ENCODE data around the gene ZYG11B.
"Not testable (repeated sequence)": the region's sequence is repeated elsewhere in the genome, so short reads cannot be mapped to it uniquely, and the experiment has no call there.

The ZYG11B gene

GRCh38 chr1:52726265-52727113, at the start of gene ZYG11B:
Gene ZYG11B, plus strand, starts transcription at chr1:52726453. Its CDS starts 201 bp downstream, at chr1:52726654.
- DNase-seq, result peak; percentile 91

DNA sequence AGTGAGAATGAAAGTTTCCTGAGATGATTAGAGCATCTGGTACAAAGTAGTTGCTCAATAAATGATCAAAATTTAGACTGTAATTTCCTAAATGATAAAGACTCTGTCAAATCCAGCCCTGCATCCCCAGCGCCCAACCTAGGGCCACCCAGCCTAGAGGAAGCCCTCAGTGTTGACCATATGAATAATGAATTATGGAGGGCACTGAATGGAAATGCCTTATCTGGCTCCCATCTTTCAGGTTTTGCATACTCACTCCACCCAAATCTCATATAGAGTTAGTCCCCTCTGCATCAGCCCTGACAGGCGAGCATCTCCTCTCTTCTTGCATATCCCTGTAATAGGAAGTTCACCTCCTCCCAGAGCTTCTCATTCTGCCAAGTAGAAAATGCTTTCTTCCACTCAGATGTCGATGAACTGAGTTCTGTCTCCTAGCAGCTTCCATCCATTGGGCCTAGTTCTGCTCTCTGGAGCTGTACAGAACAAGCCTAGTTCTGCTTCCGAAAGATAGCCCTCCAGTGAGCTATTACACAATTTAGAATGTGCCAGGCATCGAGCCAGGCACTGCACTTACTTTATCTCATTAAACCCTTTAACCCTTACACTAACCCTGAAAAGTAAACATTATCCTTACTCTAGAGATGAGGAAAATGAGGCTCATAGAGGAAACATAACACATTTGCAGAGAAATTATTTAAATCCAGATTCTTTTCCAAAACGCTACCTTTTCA, 49.0 kb upstream of the ZYG11B start:
- DNase-seq, result no peak

GRCh38 chr1:52679048-52679447, 47.2 kb upstream of the ZYG11B start:
- no peak for DNase-seq

GRCh38 chr1:52679498-52679897, 46.8 kb upstream of the ZYG11B start:
- DNase-seq, result no peak

DNA sequence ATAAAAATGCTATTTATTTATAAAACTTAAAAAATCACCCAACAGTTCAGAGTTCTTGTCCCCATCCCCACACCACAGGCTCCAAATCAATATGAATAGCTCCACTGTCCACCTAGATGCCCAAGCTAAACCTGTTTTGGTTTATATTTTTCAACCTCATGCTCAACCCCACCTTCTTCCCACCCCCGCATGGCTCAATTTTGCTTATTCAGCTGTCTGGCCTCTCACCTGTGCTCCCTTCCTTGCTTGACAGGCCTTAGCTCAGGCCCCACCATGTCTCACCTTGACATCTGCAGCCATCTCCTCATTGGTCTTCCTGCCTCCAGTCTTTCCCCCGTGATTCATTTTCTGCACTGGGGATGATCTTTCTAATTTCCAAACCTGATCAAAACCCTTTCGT, 45.9 kb upstream of the ZYG11B start:
- no peak for DNase-seq

GRCh38 chr1:52681136-52681535, 45.1 kb upstream of the ZYG11B start:
- DNase-seq, result no peak

DNA sequence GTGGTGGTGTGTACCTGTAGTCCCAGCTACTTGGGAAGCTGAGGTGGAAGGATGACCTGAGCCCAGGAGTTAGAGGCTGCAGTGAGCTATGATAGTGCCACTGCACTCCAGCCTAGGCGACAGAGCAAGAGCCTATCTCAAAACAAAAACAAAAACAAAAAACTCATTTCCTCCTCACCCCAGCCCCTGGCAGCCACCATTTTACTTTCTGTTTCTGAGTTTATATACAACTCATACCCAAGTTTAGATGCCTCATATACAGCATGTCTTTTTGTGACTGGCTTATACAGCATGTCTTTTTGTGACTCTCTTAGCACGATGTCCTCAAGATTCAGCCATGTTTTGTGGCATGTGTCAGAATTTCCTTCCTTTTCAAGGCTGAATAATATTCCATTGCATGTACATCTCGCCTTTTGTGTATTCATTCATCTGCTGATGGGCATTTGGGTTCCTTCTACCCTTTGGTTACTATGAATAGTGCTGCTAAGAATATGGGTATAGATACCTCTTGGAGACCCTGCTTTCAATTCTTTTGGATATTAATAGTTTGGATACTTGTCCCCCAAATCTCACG, 42.8 kb upstream of the ZYG11B start:
- no peak for DNase-seq

GRCh38 chr1:52684545-52684944, 41.7 kb upstream of the ZYG11B start:
- no peak for DNase-seq

DNA sequence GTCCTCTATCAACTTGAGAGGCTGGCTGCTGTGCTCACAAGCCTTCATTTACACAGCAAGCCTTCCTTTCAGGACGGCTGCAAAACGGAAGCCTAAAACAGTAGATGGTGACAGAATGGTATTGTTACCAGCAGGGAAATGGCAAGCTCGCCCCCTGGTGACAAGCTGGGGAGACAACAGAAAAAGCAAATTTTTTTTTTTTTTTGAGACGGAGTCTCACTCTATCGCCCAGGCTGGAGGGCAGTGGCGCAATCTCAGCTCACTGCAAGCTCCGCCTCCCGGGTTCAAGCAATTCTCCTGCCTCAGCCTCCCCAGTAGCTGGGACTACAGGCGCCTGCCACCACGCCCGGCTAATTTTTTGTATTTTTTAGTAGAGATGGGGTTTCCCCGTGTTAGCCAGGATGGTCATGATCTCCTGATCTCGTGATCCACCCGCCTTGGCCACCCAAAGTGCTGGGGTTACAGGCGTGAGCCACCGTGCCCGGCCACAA, 39.9 kb upstream of the ZYG11B start:
- DNase-seq, result peak; percentile 39

DNA sequence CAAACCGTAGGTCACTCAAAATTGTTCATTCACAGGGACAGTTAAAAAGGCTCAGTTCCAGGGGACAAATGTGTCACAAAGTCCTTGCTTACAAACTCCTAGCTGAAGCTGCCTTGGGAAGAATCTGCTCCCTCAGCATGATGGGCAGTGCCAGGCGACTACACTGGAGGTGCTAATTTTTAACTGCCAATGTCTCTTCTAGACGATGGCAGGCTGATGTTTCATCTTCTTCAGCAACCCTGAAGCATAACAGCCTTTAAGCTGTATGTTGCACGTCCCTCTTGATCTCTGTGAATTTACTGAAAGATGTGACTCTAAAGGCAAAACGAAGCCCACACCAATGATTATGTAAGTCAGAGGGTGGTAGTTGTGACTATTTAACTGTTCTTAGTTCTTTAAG, 39.4 kb upstream of the ZYG11B start:
- no peak for DNase-seq

- no peak for DNase-seq
Measured at GRCh38 chr1:52691821-52692220, 34.4 kb upstream of the ZYG11B start.

- DNase-seq, result no peak
Measured at GRCh38 chr1:52692697-52693096, 33.6 kb upstream of the ZYG11B start.

GRCh38 chr1:52693351-52693750, 32.9 kb upstream of the ZYG11B start:
- not testable (repeated sequence) for DNase-seq

DNA sequence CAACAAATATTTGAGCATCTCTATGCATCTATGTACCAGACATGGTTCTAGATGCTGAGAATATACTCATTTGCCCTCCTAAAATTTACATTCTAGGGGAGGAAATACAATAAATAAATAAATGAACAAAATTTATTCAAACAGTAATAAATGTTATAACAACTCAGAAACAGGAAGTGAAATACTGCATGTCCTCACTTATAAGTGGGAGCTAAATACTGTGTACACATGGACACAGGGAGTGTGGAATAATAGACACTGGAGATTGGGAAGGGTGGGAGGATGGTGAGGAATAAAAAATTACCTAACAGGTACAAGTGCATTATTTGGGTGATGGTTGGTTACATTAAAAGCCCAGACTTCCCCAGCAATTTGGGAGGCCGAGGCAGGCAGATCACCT, 32.4 kb upstream of the ZYG11B start:
- DNase-seq, result no peak

DNA sequence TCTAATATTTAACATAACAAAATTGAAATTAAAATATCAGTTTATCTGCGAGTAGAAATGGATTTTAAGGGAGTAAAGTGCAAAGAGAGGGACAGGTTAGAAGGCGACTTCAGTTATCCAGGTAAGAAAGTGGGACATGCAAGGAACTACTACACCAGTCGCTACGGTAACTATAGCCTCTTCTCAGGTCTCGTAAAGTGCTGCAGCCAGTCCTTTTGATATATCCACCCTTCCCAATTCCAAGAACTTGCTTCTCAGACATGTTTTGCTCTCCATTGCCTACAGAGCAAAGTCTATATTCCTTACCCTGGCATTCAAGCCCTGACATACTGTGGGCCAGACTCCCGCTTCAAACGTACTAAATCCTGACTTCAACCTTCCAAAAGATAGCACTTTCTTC, 30.6 kb upstream of the ZYG11B start:
- DNase-seq, result no peak

GRCh38 chr1:52697795-52698674, 28.2 kb upstream of the ZYG11B start, which contains the start of gene COA7:
Gene COA7, minus strand, starts transcription at chr1:52698347. Its CDS starts 21 bp downstream, at chr1:52698326.
- peak; percentile 68 for DNase-seq

GRCh38 chr1:52702886-52703787, 23.1 kb upstream of the ZYG11B start:
- no peak for DNase-seq

- no peak for DNase-seq
Measured at GRCh38 chr1:52706136-52706670, 20.1 kb upstream of the ZYG11B start.

DNA sequence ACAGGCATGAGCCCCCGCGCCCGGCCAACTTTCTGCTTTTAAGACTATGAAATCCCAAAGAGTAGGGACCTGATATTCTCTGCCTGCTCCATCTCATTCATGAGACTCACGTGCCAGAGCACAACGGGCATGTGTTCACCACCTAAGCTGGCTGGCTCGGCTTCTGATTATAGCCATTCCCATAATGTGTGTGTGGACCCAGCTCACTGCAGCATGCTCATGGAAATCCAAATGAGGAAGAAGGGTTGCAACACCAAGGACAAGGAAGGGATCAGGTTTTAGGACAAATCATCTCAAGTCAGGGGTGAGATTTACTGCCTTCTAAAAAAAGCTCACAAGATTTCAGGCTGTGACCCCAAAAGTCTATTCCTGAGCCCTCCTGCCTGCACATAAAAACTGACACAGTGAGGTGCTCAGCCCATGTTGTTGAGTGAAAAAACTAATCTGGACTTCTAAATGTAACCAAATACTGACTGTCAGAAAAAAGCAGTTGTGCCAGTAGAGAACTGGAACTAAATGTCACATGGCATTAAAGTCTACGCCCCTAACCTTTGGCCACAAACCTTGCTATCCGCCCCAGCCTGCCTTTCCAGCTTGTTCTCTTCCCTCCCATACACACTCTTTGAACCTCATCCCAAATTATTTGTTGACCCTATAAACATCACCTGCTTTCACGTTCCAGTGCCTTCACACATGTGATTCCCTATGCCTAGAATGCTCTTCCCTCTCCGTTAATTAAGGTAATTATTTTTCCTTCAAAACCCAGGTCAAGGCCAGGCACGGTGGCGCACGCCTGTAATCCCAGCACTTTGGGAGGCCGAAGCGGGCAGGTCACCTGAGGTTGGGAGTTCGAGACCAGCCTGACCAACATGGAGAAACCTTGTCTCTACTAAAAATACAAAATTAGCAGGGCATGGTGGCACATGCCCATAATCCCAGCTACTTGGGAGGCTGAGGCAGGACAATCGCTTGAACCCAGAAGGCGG, 19.0 kb upstream of the ZYG11B start:
- DNase-seq, result no peak
